ENCODE measurements around the gene GMPS. TPM values are rescaled to one million over a fixed set of nuclear protein-coding genes. Genes with fewer than 3 reads are reported as not detected.
"Not testable (repeated sequence)": the region's sequence is repeated elsewhere in the genome, so short reads cannot be mapped to it uniquely, and the experiment has no call there.

Gene GMPS
- total RNA-seq, 2 experiments from 2014 or later: 106 to 111 TPM

DNA sequence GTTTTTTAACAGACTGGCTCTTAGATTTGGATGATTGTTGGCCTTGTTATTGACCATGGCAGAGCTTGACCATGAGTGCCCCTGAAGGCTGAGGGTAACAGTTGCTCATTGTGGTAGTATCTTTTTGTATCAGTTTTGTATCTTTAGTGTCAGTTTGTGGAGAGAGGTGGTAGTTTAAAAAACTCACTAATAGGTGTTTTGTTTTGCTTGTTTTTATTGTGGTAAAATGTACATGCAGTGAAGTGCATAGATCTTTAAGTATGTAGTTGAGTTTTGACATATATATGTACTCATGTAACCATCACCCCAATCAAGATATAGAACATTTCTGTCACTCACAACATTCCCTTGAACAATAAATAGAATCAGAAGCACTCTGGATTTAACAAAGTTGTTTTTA is 9.8 kb downstream of the GMPS start:
- ChIA-PET POLR2A (no interaction called here), CTCF (no interaction called here)
- Mint-ChIP-seq H3K27ac (no peak overlapping the region), H3K9me3 (no peaks in the 10 kb centered on the region), H3K36me3 (ENCODE audit: low read depth) (peaks cover 3% of the 10 kb centered on the region), H3K4me1 (peaks cover 43% of the 10 kb centered on the region), H3K4me3 (no peak overlapping the region), H3K27me3 (no peaks in the 10 kb centered on the region)
- no peak for DNase-seq

DNA sequence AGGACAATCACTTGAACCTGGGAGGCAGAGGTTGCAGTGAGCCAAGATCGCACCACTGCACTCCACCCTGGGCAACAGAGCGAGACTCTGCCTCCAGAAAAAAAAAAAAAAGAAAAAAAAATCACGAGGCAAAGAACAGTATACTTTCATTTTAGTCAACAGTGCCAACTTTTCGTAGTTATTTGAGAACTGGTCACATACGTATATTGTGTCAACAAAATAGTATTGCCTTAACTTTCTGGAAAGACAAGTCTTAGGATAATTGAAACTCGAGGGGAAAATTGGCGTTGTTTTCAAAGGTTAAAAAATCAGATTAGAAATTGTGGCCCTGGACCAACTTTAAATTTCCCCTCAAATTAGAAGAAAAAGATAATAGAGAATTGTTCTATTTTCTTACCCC is 13.8 kb downstream of the GMPS start:
- DNase-seq: no peak
- H3K27me3 Mint-ChIP-seq: no peaks in the 10 kb centered on the region
- H3K27ac Mint-ChIP-seq: no peak overlapping the region
- no peak overlapping the region for H3K4me3 Mint-ChIP-seq
- CTCF ChIA-PET: interaction anchor here (2.3 to 5.2 kb wide), 3 partner anchors 9 to 78 kb away, joined by 6 to 23 read pairs (median 6); partner anchors contain the start of gene C3orf33
- H3K36me3 Mint-ChIP-seq (ENCODE audit: low read depth): peaks cover 9% of the 10 kb centered on the region
- H3K9me3 Mint-ChIP-seq: no peaks in the 10 kb centered on the region
- POLR2A ChIA-PET: no interaction called here
- peaks cover 42% of the 10 kb centered on the region for H3K4me1 Mint-ChIP-seq

DNA sequence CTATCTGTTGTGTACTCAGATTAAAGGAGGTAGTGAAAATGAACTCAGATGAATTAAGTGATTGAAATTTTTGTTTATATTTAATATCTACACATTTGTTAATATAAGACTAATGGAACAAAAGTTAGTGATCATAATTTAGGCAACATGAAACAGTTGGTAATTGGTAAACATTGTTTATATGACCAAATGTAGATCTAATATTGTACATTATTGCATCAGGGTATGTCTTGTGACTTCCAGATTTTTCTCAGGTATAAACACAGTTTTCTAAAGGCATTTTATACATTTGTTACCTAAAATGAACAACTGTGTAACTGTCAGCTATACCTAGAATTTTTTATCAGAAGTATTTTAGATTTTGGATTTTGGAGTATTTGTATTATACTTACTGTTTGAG is 14.8 kb downstream of the GMPS start:
- POLR2A ChIA-PET: interaction anchor here (1.0 kb wide), 1 partner anchor 11 kb away, joined by 4 read pairs; no protein-coding TSS in a partner anchor
- Mint-ChIP-seq H3K27me3 (no peaks in the 10 kb centered on the region), H3K36me3 (ENCODE audit: low read depth) (peaks cover 9% of the 10 kb centered on the region), H3K4me1 (peaks cover 41% of the 10 kb centered on the region), H3K27ac (no peak overlapping the region), H3K9me3 (no peaks in the 10 kb centered on the region), H3K4me3 (no peak overlapping the region)
- CTCF ChIA-PET: interaction anchor here (2.3 to 5.2 kb wide), 2 partner anchors 12 to 79 kb away, joined by 6 to 23 read pairs; partner anchors contain the start of gene C3orf33
- no peak for DNase-seq

DNA sequence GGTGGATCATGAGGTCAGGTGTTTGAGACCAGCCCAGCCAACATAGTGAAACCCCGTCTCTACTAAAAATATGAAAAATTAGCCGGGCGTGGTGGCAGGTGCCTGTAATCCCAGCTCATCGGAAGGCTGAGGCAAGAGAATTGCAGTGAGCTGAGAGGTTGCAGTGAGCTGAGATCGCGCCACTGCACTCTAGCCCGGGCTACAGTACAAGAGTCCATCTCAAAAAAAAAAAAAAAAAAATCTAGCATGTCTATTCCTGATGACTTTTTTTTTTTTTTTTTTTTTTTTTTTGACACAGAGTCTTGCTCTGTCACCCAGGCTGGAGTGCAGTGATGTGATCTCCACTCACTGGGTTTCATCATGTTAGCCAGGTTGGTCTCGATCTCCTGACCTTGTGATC is 15.9 kb downstream of the GMPS start:
- H3K27ac Mint-ChIP-seq; H3K9me3 Mint-ChIP-seq; H3K36me3 Mint-ChIP-seq (ENCODE audit: low read depth); DNase-seq; H3K27me3 Mint-ChIP-seq; H3K4me3 Mint-ChIP-seq: not testable (repeated sequence)
- POLR2A ChIA-PET: interaction anchor here (1.0 kb wide), 1 partner anchor 10 kb away, joined by 4 read pairs; no protein-coding TSS in a partner anchor
- H3K4me1 Mint-ChIP-seq: peaks cover 41% of the 10 kb centered on the region
- CTCF ChIA-PET: interaction anchor here (5.2 kb wide), 1 partner anchor 80 kb away, joined by 23 read pairs; the partner anchor contains the start of gene C3orf33

DNA sequence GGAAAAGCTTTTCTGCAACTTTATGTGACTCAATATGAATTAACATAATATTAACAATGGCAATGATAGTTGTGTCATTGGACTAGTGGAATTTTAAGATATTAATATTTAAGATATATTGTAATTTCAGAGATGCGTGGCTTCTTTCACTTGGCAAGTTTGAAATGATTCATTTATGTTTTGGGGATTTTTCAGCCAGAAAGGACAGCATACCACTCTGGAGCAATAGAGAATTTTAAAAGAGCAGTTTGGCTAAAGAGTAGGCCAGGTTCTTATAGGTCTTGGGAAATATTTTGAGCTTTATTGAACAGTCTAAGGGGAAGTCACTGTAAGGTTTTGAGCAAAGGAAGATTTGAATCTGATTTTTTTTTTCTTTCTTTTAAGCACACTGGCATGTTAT is 16.5 kb downstream of the GMPS start:
- H3K36me3 Mint-ChIP-seq (ENCODE audit: low read depth): peaks cover 9% of the 10 kb centered on the region
- peaks cover 40% of the 10 kb centered on the region for H3K4me1 Mint-ChIP-seq
- no peak overlapping the region for H3K27ac Mint-ChIP-seq
- DNase-seq: no peak
- no peak overlapping the region for H3K4me3 Mint-ChIP-seq
- H3K27me3 Mint-ChIP-seq: no peaks in the 10 kb centered on the region
- H3K9me3 Mint-ChIP-seq: no peaks in the 10 kb centered on the region
- CTCF ChIA-PET: interaction anchor here (5.2 kb wide), 1 partner anchor 81 kb away, joined by 23 read pairs; the partner anchor contains the start of gene C3orf33
- POLR2A ChIA-PET: interaction anchor here (1.2 kb wide), 1 partner anchor 33 kb away, joined by 3 read pairs; the partner anchor contains the start of gene SLC33A1

DNA sequence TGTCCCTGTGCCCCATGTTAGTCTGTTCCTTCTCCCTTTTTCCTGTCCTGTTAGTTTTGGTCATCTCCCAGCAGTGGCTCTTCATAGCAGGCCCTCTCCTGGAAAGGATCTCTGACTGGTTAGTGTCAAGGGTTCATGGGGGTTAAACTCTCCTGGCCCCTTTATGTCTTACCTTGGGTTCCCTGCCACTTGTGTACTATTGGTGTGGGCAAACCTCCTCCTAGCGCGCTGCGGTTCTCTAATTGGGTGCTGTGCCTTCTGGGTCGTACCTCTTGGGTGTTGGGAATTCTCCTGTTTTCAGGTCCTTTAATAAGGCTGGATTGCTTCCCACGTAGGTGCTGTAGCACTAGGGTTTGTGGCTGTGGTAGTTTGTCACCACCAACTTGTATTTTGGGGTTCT is 18.8 kb downstream of the GMPS start:
- H3K27me3 Mint-ChIP-seq: no peaks in the 10 kb centered on the region
- POLR2A ChIA-PET: interaction anchor here (1.4 kb wide), 1 partner anchor 16 kb away, joined by 3 read pairs; no protein-coding TSS in a partner anchor

DNA sequence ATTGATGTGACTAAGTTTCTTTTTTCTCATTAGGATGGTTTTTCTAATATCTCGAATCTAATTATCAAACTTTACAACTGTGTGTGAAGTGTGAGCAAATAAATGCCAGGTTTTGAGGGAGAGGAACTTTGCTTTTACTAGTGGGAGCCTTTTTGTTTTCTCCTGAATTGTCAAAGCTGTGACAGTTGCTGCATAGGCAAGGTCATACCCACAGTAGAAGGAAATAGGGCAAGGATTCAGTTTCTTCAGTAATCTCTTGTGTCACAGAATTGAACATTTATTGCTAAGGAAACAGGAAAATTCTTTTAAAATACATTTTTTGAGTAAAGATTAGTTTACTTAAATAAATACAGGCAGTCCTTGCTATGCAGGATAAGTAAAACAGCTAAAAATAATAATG is 19.5 kb downstream of the GMPS start:
- H3K36me3 Mint-ChIP-seq (ENCODE audit: low read depth): peaks cover 24% of the 10 kb centered on the region
- H3K27ac Mint-ChIP-seq: no peak overlapping the region
- ChIA-PET CTCF (no interaction called here), POLR2A (no interaction called here)
- H3K9me3 Mint-ChIP-seq: no peaks in the 10 kb centered on the region
- H3K27me3 Mint-ChIP-seq: no peaks in the 10 kb centered on the region
- peaks cover 33% of the 10 kb centered on the region for H3K4me1 Mint-ChIP-seq
- DNase-seq: no peak
- no peak overlapping the region for H3K4me3 Mint-ChIP-seq

More for the DNA sequence above, 18.8 kb downstream of the GMPS start:
- Mint-ChIP-seq H3K9me3 (no peaks in the 10 kb centered on the region), H3K4me3 (no peak overlapping the region), H3K4me1 (peaks cover 36% of the 10 kb centered on the region), H3K36me3 (ENCODE audit: low read depth) (peaks cover 18% of the 10 kb centered on the region), H3K27ac (no peak overlapping the region)
- CTCF ChIA-PET: no interaction called here
- no peak for DNase-seq

DNA sequence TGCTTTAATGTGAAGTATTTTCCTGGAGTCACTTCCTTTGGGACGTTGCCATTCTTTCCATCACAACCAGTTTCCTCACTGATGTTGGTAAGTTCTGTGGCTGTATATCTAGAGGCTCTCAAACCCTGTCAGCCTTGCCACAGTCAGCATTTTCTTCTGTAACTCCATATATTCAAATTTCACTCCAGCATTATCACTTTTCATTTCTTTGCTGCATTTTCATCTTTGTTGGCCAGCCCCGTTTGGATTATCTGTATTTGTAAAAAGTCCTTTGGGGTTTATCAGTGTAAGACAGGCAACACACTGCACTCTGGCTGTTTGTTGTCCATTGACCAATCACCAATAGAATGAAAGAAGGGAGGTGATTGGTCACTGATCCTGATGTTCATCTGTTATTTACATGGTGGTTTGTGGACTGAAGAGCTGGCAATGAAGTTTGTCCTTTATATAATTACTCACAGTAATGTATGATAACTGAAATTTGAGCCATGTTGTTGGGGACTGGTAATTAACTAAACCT is 20.3 kb downstream of the GMPS start:
- Mint-ChIP-seq H3K4me3 (no peak overlapping the region), H3K27me3 (no peaks in the 10 kb centered on the region), H3K27ac (no peak overlapping the region), H3K4me1 (peaks cover 33% of the 10 kb centered on the region), H3K9me3 (no peaks in the 10 kb centered on the region), H3K36me3 (ENCODE audit: low read depth) (peaks cover 30% of the 10 kb centered on the region)
- ChIA-PET CTCF (no interaction called here), POLR2A (no interaction called here)
- no peak for DNase-seq

DNA sequence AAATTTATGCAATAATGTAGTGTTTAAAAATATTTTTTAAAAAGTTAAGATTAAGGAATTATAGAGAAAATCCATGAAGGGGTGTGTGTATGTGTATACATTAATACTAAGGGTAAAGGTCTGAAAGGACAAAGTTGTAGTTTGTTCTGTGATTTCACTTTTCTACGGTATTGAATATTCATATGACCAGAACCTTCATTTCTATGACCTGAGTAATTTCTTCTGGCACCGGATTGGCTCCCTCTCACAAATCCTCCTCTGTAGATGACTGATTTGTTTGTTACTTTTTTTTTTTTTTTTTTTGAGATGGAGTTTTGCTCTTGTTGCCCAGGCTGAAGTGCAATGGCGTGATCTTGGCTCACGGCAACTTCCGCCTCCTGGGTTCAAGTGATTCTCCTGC is 20.9 kb downstream of the GMPS start:
- Mint-ChIP-seq H3K4me1 (peaks cover 33% of the 10 kb centered on the region), H3K27ac (no peak overlapping the region), H3K36me3 (ENCODE audit: low read depth) (peaks cover 31% of the 10 kb centered on the region), H3K9me3 (no peaks in the 10 kb centered on the region), H3K27me3 (no peaks in the 10 kb centered on the region), H3K4me3 (no peak overlapping the region)
- no peak for DNase-seq
- CTCF ChIA-PET: no interaction called here
- POLR2A ChIA-PET: no interaction called here

DNA sequence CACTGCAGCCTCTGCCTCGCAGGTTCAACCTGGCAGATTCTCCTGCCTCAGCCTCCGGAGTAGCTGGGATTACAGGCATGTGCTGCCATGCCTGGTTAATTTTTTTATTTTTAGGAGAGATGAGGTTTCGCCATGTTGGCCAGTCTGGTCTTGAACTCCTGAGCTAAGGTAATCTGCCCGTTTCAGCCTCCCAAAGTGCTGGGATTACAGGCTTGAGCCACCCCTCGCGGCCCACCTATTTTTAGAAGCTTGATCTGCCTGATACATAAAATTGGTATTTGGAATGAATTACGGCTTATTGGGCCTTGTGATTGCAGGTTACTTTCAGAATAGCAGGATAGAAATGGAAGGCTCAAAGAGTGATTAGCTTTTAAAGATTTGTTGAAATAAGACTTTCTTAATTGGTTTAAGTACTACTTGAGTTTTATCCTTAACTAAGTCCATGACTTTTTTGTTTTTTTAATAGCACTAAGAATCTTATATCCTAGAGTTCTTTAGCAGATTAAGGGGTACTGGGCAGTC is 25.0 kb downstream of the GMPS start:
- Mint-ChIP-seq H3K9me3 (no peaks in the 10 kb centered on the region), H3K4me1 (peaks cover 7% of the 10 kb centered on the region), H3K27ac (no peak overlapping the region), H3K27me3 (no peaks in the 10 kb centered on the region), H3K36me3 (ENCODE audit: low read depth) (peaks cover 48% of the 10 kb centered on the region), H3K4me3 (no peak overlapping the region)
- ChIA-PET CTCF (interaction anchor here (0.7 to 4.1 kb wide), 7 partner anchors 11 to 744 kb away, joined by 3 to 26 read pairs (median 3); partner anchors contain the start of gene C3orf33), POLR2A (interaction anchor here (1.1 to 1.7 kb wide), 2 partner anchors 10 to 25 kb away, joined by 4 to 5 read pairs; partner anchors contain the start of gene GMPS)
- no peak for DNase-seq

DNA sequence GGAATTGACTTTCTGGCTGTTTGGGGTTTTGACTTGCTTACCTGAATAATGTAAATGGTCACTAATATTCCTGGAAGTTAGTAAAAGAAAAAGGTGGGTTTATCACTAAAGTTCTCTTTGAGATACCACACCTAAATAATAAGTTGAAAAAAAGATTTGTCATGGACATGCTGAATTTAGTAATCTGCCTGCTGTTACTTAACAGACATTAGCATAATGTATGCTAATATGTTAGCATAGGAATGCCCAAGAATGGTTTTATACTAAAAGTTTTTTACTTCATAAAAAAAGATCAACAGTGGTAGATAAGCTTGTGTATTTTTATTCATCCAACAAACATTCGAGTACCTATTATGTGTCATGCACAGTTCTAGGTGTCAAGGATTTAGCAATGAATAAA is 36.5 kb downstream of the GMPS start:
- ChIA-PET POLR2A (no interaction called here), CTCF (interaction anchor here (1.0 to 2.2 kb wide), 2 partner anchors 12 to 101 kb away, joined by 4 to 8 read pairs; partner anchors contain the start of gene C3orf33)
- H3K27ac Mint-ChIP-seq: no peak overlapping the region
- H3K4me1 Mint-ChIP-seq: peaks cover 17% of the 10 kb centered on the region
- peaks cover 69% of the 10 kb centered on the region for H3K36me3 Mint-ChIP-seq (ENCODE audit: low read depth)
- H3K27me3 Mint-ChIP-seq: no peaks in the 10 kb centered on the region
- DNase-seq: no peak
- peaks cover 3% of the 10 kb centered on the region for H3K9me3 Mint-ChIP-seq
- no peak overlapping the region for H3K4me3 Mint-ChIP-seq

DNA sequence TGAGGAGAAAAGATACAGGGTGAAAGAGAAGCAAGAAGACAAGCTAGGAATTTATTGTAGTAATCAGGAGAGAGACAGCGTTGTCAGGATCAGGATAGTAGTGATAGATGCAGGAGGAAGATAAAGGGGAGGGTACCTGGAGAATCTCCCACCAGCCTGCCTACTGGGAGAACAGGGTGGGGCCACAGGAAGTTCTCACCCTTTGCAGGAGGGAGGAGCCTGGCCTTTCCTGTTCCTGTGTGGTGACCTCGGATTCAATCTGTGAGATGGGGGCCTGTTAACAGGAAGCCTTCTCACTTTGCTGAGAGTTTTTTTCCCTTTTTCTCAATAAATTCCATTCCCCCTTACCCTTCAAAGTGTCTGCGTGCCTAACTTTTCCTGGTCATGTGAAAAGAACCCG is 37.6 kb downstream of the GMPS start:
- DNase-seq: peak; percentile 45
- H3K4me1 Mint-ChIP-seq: peaks cover 17% of the 10 kb centered on the region
- H3K4me3 Mint-ChIP-seq: no peak overlapping the region
- ChIA-PET POLR2A (interaction anchor here (2.4 kb wide), 1 partner anchor 54 kb away, joined by 9 read pairs; the partner anchor contains the start of gene SLC33A1), CTCF (interaction anchor here (1.1 kb wide), 1 partner anchor 102 kb away, joined by 3 read pairs; the partner anchor contains the start of gene C3orf33)
- no peaks in the 10 kb centered on the region for H3K27me3 Mint-ChIP-seq
- H3K9me3 Mint-ChIP-seq: peaks cover 3% of the 10 kb centered on the region
- peak overlapping the region; percentile 78 for H3K27ac Mint-ChIP-seq
- peaks cover 70% of the 10 kb centered on the region for H3K36me3 Mint-ChIP-seq (ENCODE audit: low read depth)

DNA sequence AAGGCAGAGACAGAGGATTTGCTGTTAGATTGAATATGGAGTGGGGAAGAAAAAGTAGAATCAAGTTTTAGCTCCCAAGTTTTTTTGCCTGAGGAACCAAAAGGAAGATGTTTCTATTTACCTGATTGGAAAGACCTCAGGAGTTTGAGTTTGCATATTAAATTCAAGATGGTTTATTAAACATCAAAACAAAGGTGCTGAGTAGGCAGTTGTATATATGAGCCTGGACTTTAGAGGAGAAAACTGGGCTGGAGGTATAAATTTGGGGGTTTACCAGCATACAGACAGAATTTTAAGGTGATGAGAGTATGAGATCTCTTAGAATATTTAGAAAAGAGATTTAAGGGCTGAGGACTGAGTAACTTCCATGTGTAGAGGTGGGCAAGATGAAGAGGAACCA is 38.2 kb downstream of the GMPS start:
- CTCF ChIA-PET: interaction anchor here (1.1 kb wide), 1 partner anchor 103 kb away, joined by 3 read pairs; the partner anchor contains the start of gene C3orf33

More for the DNA sequence above, 38.2 kb downstream of the GMPS start:
- peak overlapping the region; percentile 78 for H3K27ac Mint-ChIP-seq
- H3K36me3 Mint-ChIP-seq (ENCODE audit: low read depth): peaks cover 74% of the 10 kb centered on the region
- H3K27me3 Mint-ChIP-seq: no peaks in the 10 kb centered on the region
- no peak overlapping the region for H3K4me3 Mint-ChIP-seq
- peaks cover 3% of the 10 kb centered on the region for H3K9me3 Mint-ChIP-seq
- POLR2A ChIA-PET: interaction anchor here (2.4 kb wide), 1 partner anchor 55 kb away, joined by 9 read pairs; the partner anchor contains the start of gene SLC33A1
- no peak for DNase-seq
- H3K4me1 Mint-ChIP-seq: peaks cover 17% of the 10 kb centered on the region

Data from activated CD4-positive, alpha-beta memory T cell treated with anti-CD3 and anti-CD28 coated beads, Interleukin-2, amount 10 ng/mL, durations not matched to agents 7 days and 5 days (primary cell).